NCI-H2227 (cell line): Measurements from ENCODE around the gene FSTL4.
A peak's percentile ranks its signal among the peaks of the same experiment; 100 is the strongest.
"Not testable (repeated sequence)": the region's sequence is repeated elsewhere in the genome, so short reads cannot be mapped to it uniquely, and the experiment has no call there.

Source experiments
- DNase-seq: peaks from one replicate; lab custom pipeline; 2025; ENCODE audit not compliant: unreplicated experiment; lab: John Stamatoyannopoulos, UW

FSTL4 gene

GRCh38 chr5:133459474-133460160 lies 152.7 kb downstream of the FSTL4 start:
- no peak for DNase-seq

- DNase-seq = no peak
These were observed 153.9 kb downstream of the FSTL4 start for GRCh38 chr5:133458435-133458834.

- no peak for DNase-seq
These were observed 154.6 kb downstream of the FSTL4 start for GRCh38 chr5:133457439-133458355.

DNA sequence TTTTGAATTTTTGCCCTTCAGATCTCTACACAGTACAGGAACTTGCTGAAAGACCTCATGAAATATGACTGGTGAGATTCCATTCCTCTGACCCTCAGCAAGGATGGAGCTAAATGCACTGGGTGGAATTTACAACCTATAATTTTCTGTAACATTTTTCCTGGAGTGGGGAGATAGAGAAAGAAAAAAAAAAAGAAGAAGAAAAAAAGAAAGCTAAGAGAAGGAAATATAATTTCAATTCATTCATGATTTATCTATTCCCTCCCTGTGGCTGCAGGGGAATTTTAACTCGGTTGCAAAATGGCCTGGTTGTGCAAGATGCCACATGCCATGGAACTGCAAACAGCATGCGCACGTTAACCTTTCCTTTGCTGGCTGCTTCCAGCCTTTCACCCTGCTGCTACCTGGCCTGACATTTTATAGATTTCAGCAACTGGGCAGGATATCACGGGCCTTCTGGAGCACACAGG lies 155.4 kb downstream of the FSTL4 start:
- DNase-seq = peak; percentile 26

- no peak for DNase-seq
These were observed 156.7 kb downstream of the FSTL4 start for GRCh38 chr5:133455676-133456075.

DNA sequence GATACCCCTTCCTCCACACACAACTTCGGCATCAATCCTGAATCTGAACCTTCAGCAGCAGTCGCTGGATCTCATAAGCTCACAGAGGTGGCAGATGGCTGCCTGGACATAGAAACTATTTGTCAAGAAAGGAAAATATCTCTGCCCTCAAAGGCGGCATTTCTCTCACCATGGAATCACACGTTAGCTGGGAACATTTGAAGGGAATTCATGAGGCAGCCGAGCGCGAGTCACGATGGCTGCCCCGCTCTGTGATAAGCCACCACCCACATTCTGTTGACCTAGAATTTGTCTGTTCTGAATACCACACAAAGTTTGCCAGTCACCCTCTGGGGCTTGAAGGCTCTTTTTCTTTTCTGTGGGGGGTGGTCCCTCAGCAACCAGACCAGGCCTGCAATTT lies 157.9 kb downstream of the FSTL4 start:
- DNase-seq = no peak

- no peak for DNase-seq
These were observed 158.5 kb downstream of the FSTL4 start for GRCh38 chr5:133453831-133454230.

- DNase-seq = no peak
These were observed 159.1 kb downstream of the FSTL4 start for GRCh38 chr5:133453084-133453780.

DNA sequence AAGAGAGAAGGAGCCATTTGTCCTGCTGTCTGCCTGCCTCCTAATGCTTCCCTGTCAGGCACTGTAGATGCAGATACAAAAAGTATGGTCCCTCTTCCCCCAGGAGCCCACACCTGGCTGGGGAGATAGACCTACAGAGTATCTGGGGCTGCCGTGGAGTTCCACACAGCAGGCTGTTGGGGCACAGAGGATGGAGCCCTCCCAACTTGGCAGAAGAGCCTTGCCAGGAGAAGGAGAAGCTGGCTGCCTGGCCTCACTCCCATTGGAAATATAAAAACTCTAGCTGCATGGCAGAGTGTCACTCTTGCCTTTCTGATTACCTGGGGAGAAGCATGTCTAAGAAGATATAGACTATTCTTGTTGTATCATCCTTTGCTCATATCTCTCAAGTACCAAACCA lies 160.4 kb downstream of the FSTL4 start:
- DNase-seq = no peak

DNA sequence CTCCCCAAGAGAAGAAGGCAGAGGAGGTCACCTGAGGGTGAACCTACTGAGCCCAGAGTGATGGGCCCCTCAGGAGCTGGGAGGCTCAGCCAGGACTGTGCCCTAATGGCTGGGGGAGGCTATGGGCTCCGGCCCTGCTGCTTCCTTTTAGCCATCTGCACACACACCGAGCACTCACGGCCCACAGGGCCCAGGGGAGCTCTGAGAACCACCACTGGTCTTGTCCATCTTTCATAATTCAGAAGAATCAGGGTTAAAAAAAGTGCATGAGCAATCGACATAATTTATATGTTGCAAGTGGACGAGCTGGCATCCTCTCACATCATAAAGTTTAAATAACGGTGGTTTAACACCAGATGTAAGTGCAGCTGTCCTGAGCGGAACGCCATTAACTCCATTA lies 162.1 kb downstream of the FSTL4 start:
- no peak for DNase-seq

DNA sequence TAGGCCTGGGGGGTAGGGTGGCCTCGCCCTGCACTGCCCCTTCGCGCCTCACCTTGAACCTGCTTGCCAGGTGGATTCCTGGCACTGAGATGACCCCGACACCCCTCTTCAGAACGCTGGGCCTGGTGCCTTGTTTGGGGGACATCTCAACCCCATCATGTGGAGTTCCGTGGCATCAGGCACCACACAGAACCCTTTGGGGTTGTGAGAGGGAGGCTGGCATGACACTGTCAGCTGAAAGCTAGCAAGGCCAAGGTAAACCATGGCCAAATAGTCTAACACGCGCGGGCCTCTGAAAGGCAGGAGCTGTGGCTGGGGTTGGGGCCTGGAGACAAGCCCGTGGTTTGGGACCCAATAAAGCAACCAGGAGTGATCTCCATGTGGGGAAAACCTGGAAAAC lies 163.2 kb downstream of the FSTL4 start:
- no peak for DNase-seq

DNA sequence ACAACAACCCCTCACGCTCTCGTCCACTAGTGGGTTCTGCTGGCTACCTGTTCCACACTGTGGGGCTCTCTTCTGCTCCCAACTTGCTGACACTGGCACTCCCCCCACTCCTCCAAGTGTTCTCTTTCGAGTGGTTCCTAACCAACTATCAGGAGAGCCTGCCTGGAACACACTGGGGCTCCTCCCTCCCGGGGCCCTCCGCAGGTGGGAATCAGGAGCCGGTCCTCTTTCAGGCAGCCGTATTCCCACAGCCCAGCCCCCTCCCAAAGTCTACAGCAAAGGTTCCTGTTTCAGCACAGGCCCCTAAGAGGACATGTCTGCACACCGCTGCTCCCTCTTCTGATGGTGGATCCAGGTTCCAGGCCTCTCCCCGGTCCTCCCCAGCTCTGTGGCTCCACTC lies 165.9 kb downstream of the FSTL4 start:
- DNase-seq = no peak

DNA sequence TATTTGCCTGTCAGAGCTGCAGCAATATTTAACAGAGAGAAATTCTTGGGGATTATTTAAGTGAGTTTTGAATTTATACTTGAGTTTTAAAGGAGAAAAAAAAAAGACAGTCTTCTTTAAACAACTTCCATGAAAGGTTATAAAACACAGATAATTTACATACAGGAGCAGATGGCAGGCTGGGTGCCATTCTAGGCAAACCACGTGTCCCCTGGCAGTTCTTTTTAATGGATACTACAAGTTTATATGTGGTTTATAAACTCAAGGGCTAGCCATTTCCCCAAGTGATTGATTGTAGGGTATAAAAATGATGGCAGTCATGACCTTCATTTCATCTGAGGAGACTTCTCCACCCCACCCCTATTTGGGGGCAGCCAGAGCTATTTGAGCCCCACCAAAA lies 166.6 kb downstream of the FSTL4 start:
- DNase-seq = no peak

DNA sequence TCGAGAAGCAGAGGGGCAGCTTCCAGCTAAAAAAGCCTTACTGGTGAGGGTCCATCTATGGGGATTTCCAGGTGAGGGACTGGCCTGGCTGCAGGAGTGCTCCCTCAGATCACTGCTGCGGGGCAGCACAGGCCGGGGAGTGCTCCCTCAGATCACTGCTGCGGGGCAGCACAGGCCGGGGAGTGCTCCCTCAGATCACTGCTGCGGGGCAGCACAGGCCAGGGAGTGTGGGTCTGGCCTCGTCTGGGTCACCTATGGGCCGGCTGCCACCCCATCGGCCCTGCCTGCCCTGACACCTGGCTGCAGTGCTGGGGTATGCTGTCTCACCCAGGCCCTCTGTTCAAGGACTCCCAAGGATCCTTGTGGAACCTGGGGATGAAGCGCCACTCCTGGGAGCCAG lies 167.1 kb downstream of the FSTL4 start:
- DNase-seq = not testable (repeated sequence)

DNA sequence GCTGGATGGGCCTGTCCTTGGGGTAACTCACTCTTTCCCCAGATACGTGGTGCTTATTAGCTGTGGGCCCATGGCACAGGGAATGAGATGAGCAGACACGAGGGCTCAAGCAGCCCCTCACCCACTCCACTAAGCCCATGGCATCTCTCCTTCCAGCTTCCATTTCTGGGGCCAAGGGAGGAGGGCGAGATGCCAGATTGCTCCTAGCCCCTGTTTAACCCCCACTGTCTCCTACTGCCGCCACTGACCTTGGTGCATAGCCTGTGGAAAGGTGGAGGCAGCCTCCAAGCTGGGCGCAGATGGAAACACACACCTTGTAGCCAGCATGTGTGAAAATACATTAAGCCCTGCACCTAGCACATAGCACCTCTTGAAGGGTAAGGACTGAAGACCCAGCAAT lies 167.6 kb downstream of the FSTL4 start:
- DNase-seq = no peak

- no peak for DNase-seq
These were observed 171.1 kb downstream of the FSTL4 start for GRCh38 chr5:133441166-133441815.

- no peak for DNase-seq
These were observed 171.8 kb downstream of the FSTL4 start for GRCh38 chr5:133440467-133441115.

DNA sequence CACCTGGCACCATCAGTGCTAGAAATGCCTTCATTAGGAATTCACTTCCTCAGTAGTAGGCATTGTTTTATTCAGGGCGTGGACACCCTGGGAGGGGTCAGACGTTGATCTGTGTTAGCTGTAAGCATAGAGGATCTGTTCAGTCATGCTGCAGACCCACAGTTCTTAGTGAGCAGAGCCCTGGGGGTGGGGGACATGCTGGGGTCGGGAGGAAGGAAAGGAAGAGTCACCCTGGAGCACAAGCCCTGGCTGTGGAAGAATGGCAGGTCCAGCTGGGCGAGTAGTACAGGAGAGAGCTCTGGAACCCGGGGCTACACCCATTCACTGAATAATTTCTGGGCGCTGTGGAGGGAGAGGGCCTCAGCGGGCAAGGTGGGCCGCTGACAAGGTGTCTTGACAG lies 172.5 kb downstream of the FSTL4 start:
- no peak for DNase-seq

DNA sequence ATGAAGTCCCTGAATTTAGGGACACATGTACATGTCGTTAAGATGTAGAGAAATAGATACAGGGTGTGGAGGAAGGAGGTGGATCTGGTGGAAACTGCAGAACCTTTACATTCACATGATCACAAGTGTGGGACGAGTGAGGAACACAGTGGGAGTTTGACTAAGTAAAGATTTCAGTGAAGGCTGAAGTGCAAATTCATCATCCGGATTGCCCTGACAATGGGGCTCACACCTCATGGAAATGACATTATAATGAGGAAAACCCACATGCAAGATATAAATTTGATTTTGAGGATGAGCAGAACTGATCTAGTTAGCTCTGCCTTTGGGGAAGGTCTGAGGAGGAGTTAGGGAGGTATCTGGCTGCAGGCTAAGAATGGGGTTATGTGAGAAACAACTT lies 173.9 kb downstream of the FSTL4 start:
- DNase-seq = no peak

GRCh38 chr5:133434336-133434735 lies 178.0 kb downstream of the FSTL4 start:
- no peak for DNase-seq

GRCh38 chr5:133433641-133434040 lies 178.7 kb downstream of the FSTL4 start:
- DNase-seq = no peak
